Stimulated activated CD4-positive, alpha-beta T cell treated with anti-CD3 and anti-CD28 coated beads, Interleukin-15, amount 100 ng/mL, for 1 hour (primary cell): ENCODE results near the gene EGFR.

Experiments
- DNase-seq, 2 donors: peaks; one replicate each; pipeline ENCODE4 v3.0.0-alpha.2; 2020; ENCODE audit warnings: low read depth in 1 of 2, low spot score in 1 of 2

EGFR gene

DNA sequence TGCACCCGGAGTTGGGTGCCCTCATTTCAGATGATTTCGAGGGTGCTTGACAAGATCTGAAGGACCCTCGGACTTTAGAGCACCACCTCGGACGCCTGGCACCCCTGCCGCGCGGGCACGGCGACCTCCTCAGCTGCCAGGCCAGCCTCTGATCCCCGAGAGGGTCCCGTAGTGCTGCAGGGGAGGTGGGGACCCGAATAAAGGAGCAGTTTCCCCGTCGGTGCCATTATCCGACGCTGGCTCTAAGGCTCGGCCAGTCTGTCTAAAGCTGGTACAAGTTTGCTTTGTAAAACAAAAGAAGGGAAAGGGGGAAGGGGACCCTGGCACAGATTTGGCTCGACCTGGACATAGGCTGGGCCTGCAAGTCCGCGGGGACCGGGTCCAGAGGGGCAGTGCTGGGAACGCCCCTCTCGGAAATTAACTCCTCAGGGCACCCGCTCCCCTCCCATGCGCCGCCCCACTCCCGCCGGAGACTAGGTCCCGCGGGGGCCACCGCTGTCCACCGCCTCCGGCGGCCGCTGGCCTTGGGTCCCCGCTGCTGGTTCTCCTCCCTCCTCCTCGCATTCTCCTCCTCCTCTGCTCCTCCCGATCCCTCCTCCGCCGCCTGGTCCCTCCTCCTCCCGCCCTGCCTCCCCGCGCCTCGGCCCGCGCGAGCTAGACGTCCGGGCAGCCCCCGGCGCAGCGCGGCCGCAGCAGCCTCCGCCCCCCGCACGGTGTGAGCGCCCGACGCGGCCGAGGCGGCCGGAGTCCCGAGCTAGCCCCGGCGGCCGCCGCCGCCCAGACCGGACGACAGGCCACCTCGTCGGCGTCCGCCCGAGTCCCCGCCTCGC lies at the start of gene EGFR:
Gene EGFR (plus strand): TSS at position 657 of the 830 bp plus-strand sequence. CDS start 261 bp downstream, outside the sequence.
- DNase-seq = no peak

DNA sequence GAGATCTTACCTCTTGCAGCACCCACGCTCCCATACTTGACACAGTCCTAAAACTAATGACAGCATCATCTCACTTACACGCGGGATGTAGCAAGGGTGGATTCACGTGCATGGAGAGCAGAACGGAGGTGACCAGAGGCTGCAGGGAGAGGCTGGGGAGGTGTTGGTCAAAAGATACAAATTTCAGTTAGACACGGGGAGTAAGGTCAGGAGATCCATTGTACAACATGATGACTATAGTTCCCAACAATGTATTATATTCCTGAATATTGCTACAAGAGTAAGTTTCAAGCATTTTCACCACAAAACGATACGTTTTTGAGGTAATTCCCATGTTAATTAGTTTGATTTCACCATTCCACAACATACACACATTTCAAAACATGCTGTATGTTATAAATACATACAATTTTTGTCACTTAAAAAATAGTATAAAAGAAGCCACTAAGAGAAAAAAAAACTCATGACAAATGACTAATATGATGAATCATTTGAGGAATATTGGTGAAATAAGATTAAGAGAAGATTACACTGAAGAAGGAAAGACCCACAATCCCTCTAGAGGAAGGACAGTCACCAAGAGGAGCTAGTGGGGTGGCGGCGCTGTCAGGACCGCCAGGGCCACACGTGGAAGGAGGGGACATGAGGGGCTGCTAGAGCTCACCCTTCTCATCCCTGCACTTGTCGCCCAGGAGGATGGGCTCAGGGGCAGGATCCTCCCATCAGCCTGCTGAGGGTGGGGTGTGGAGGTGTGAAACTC lies 49.4 kb upstream of the EGFR start:
- no peak for DNase-seq

GRCh38 chr7:54972733-54973294 lies 46.0 kb upstream of the EGFR start:
- no peak for DNase-seq

- no peak for DNase-seq
These were observed 40.3 kb upstream of the EGFR start for GRCh38 chr7:54978364-54979116.

DNA sequence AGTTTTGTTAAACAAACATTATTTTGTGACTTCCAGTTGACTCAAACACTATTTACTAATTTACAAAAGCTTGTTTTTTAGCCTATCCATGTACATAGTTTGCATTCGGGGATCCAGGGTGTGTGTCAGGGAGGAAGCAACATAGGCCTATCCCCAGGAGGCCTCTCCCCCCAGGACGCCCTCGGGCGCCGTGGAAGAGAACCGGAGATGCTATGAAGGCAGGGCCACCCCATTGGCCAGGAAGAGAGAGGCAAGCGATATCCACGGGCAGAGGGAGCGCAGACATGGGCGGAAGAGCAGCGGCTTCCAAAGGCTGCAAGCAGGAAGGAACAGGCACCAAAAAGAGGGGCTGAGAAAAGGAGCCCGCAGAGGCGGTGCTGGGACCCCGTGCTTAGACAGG lies 38.3 kb upstream of the EGFR start:
- DNase-seq = no peak

- no peak for DNase-seq
These were observed 36.9 kb upstream of the EGFR start for GRCh38 chr7:54981913-54982312.

GRCh38 chr7:54985426-54986330 lies 33.1 kb upstream of the EGFR start:
- no peak for DNase-seq

- DNase-seq = no peak
These were observed 32.1 kb upstream of the EGFR start for GRCh38 chr7:54986716-54987115.

- no peak for DNase-seq
These were observed 31.0 kb upstream of the EGFR start for GRCh38 chr7:54987772-54988171.

GRCh38 chr7:54988516-54988915 lies 30.3 kb upstream of the EGFR start:
- no peak for DNase-seq

DNA sequence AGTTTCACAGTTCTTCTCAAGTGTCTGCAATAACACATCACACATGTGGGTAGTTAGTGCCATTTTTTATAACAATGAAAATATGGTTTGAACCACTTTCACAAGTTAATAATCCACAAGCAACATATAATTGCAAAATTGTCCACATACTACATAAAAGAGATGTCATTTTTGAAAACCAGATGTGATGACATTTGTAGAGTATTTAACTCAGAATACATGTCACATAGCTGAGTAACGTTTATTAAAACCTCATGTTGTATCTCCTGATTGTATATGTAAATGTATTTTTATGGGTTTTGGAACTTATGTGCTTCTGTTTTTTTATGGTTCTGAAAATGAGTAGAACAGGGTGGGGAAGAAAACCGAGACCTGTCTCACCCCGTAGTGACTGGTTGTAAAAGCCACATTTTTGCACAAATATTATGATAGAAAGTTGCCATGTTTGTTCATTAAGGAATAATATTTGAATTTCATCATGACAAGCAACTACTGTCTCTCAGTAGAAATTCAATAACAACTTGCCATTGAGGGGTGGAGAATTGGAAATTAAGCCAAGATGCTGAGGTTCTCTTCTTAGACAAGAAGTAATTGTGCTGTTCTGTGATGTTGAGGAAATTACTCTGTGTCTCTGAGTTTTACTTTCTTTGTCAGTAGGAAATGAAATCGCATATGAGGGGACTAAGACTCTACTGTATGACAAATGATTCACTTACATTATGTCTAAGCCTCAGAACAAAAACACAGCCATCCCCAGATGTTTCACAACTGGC lies 29.2 kb upstream of the EGFR start:
- DNase-seq = no peak

- no peak for DNase-seq
These were observed 27.5 kb upstream of the EGFR start for GRCh38 chr7:54991341-54991740.

DNA sequence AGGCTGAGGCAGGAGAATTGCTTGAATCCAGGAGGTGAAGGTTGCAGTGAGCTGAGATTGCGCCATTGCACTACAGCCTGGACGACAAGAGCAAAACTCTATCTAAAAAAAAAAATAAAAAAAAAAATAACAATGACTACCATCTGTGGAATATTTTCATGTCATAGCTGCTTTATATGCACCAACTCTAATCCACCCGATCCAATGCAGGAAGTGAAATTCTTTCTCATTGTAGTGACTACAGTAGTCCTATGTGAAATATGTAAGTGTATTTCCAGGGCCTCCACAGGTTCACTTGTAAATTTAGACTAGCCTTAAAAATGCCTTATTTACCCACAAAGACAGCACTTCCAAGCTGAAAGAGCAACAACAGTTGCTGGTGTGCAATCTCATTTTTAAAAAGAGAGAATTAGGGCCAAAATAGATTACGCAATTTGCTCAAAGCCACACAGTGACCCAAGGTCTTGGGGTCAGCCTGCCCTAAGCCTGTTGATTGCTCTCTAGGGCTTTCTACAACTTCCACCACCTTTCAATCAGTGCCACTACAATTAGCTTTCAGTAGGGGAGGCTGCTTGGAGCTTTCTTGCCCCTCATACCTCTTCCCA lies 25.8 kb upstream of the EGFR start:
- no peak for DNase-seq

DNA sequence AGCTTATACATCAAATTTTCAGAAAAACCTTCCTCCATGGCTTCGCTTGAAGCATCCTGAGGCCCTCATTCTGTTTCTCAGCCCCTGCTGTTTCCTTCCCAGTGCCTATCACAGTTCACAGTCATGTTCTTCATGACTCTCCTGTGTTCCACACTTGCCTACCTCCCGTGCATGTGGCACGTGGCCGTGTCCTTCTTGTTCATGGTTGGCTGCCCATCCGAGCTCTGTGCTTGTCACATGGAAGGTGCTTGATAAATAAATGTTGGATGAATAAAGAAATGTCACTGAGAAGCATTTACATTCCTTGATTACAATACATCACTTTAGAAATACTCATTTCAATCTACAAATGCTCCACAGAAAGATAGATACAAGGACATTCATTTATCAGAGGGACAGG lies 23.7 kb upstream of the EGFR start:
- DNase-seq = no peak

DNA sequence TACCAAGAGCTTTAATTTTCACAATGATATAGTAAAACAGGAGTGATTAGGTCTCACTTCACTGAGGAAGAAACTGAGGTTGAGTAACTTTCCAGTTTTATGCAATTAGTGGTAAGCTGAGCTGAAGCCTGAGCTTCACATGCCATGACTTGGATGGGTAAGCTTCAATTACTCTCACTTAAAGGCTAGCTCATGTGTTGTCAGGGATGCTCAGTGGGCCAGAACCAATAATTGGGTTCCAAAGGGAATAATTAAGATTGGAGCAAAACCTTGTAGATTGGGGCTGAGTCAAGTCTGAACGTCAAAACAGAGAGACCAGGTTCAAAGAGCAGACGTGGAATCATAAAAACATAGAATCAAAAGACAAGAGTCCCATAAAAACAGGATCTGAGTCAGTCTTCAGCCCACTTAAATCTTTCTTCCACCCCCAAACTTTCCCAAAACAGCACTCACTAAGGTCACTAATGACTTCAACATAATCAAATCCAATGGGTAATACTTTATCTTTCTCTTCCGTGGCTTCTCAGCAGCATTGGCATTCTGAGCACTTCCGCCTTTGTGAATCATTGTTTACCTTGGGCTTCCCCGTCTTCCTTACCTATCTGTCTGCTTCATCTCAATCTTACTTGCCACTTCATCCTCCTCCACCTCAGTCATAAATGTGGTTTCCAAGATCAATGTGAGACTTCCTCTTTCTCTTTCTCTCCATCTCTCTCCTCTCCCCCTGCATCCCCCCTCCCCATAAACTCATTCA lies 23.0 kb upstream of the EGFR start:
- no peak for DNase-seq

- DNase-seq = no peak
These were observed 22.4 kb upstream of the EGFR start for GRCh38 chr7:54996391-54996790.

DNA sequence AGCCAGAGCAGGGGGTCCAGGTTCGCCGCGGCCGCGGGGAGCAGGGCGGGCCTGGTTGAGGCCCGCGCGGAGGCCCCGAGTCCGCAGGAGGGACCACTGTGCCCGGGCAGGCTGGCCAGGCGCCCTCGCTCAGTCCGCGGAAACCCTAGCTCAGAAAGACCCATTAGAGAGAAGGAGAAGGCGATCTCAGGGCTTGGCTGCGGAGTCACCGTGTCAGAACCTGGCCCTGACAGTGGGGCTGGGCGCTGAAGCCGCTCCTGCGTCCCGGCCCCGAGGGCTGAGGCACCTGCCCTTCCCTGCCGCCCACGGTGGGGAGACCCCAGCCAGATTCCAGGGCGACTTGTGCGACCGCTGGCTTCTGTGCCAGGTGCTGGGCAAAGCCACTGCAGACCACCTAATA lies 14.2 kb upstream of the EGFR start:
- DNase-seq = no peak

GRCh38 chr7:55005241-55005851 lies 13.5 kb upstream of the EGFR start:
- no peak for DNase-seq
